ENCODE results near the gene LRP5. TPM values are rescaled to one million over a fixed set of nuclear protein-coding genes. Genes with fewer than 3 reads are reported as not detected.

Gene LRP5
- total and polyA plus RNA-seq, 2 experiments from 2014 or later: 26.9 to 51.1 TPM

DNA sequence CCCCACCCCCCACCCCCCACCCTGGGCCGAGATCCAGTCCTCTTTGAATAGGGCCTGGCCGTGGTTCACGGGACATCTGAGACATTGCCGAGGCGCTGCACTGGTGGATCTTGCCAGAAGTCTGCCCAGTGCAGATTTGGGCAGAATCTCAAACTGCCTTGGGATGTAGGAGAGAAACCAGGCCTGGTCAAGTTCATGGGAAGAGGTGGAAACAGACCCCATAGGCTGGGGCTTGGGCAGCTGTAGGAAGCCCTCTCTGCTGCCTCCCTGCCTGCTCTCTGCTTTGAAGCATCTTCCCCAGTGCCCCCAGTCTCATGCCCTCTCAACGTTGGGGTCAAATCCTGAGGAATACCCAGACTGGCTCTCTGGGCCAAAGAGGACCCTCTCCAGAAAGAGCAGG, 132.2 kb downstream of the LRP5 start:
- H3K36me3 Mint-ChIP-seq (ENCODE audit: low read depth): peaks cover 22% of the 10 kb centered on the region
- Histone ChIP-seq H3K27me3 (ENCODE audit: insufficient read depth) (no peaks in the 10 kb centered on the region), H3F3A (replicated peaks; ENCODE audit: low read depth) (no peaks in the 10 kb centered on the region), H3K27ac (ENCODE audit: low read depth) (no peak overlapping the region), H4K20me1 (replicated peaks; ENCODE audit: insufficient read depth) (no peaks in the 10 kb centered on the region), H3K4me3 (no peak overlapping the region), H3K79me2 (replicated peaks; ENCODE audit: insufficient read depth) (no peaks in the 10 kb centered on the region), H3K9me2 (ENCODE audit: insufficient read depth) (no peaks in the 10 kb centered on the region), H3K4me2 (no peak overlapping the region), H2AFZ (no peak overlapping the region), H3K36me3 (ENCODE audit: insufficient read depth) (no peaks in the 10 kb centered on the region; the same call in 1 of the 2 replicates), H3K4me1 (ENCODE audit: insufficient read depth) (peaks cover 16% of the 10 kb centered on the region)
- H3K27ac Mint-ChIP-seq: no peak overlapping the region
- H3K4me1 Mint-ChIP-seq: peaks cover 23% of the 10 kb centered on the region
- H3K27me3 Mint-ChIP-seq (ENCODE audit: insufficient read depth, low read depth, poor library complexity): peaks cover 6% of the 10 kb centered on the region
- H3K9me3 Mint-ChIP-seq: no peaks in the 10 kb centered on the region
- no peak overlapping the region for H3K4me3 Mint-ChIP-seq
- no peak for ATAC-seq
- no peak for DNase-seq (ENCODE audit: low spot score)
- TF ChIP-seq EZH2phosphoT487 (IDR thresholded peaks at IDR 0.05; ENCODE audit: unreplicated experiment) (no peak), CREB1 (CRISPR knock-in tag; IDR thresholded peaks at IDR 0.05; ENCODE audit: low read depth) (no peak), ZNF331 (CRISPR knock-in tag; IDR thresholded peaks at IDR 0.05; ENCODE audit: low read depth) (no peak), NANOG (IDR thresholded peaks at IDR 0.05; ENCODE audit: borderline replicate concordance) (no peak), EZH2 (IDR thresholded peaks at IDR 0.05; ENCODE audit: low read depth, unreplicated experiment) (no peak)

DNA sequence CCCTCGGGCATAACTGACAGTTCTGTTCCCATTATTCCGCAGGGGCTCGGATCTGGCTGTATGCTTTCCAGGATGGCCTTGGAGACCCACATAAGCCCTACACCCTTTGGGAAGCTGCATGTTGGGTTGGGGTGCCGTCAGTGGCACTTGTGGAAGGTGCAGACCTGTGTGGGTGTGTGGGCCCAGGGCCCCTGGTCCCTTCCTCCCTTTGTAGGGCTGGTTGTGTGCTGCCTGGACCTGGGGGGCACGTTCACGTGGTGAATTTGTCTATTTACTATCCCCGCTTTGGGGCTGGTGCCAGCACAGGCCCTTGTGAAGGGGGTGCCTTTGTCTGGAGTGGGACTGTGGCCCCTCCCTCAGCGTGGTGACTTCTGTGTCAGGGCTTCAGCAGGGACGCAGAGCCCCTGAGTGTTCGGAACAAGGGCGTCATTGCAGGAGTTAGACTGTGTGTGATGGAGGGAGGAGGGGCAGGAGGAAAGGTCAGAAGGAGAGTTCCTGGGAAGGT, 133.2 kb downstream of the LRP5 start:
- no peaks in the 10 kb centered on the region for H3F3A ChIP-seq (replicated peaks; ENCODE audit: low read depth)
- H3K4me2 ChIP-seq: no peak overlapping the region
- H4K20me1 ChIP-seq (replicated peaks; ENCODE audit: insufficient read depth): no peaks in the 10 kb centered on the region
- H3K4me3 ChIP-seq: no peak overlapping the region
- no peaks in the 10 kb centered on the region for H3K79me2 ChIP-seq (replicated peaks; ENCODE audit: insufficient read depth)
- no peaks in the 10 kb centered on the region for H3K9me2 ChIP-seq (ENCODE audit: insufficient read depth)
- Mint-ChIP-seq H3K27me3 (ENCODE audit: insufficient read depth, low read depth, poor library complexity) (peaks cover 8% of the 10 kb centered on the region), H3K36me3 (ENCODE audit: low read depth) (peaks cover 25% of the 10 kb centered on the region), H3K9me3 (no peaks in the 10 kb centered on the region), H3K27ac (no peak overlapping the region), H3K4me1 (peaks cover 15% of the 10 kb centered on the region), H3K4me3 (no peak overlapping the region)
- DNase-seq (ENCODE audit: low spot score): no peak
- no peaks in the 10 kb centered on the region; the same call in 1 of the 2 replicates for H3K36me3 ChIP-seq (ENCODE audit: insufficient read depth)
- H3K27me3 ChIP-seq (ENCODE audit: insufficient read depth): no peaks in the 10 kb centered on the region
- no peak overlapping the region for H3K27ac ChIP-seq (ENCODE audit: low read depth)
- H3K4me1 ChIP-seq (ENCODE audit: insufficient read depth): peaks cover 10% of the 10 kb centered on the region
- ATAC-seq: no peak
- no peak overlapping the region for H2AFZ ChIP-seq
- TF ChIP-seq JUNB (IDR thresholded peaks at IDR 0.05; ENCODE audit: unreplicated experiment) (no peak), ZNF114 (CRISPR knock-in tag; IDR thresholded peaks at IDR 0.05) (no peak), ETS1 (IDR thresholded peaks at IDR 0.05) (no peak), CREB1 (CRISPR knock-in tag; IDR thresholded peaks at IDR 0.05; ENCODE audit: low read depth) (no peak), STAT1 (IDR thresholded peaks at IDR 0.05; ENCODE audit: unreplicated experiment) (no peak), POLR2AphosphoS5 (IDR thresholded peaks at IDR 0.05; ENCODE audit: low read depth) (no peak), REST (IDR thresholded peaks at IDR 0.05; ENCODE audit: unreplicated experiment) (no peak), EZH2phosphoT487 (IDR thresholded peaks at IDR 0.05; ENCODE audit: unreplicated experiment) (no peak), ZNF331 (CRISPR knock-in tag; IDR thresholded peaks at IDR 0.05; ENCODE audit: low read depth) (no peak), ZNF462 (CRISPR knock-in tag; IDR thresholded peaks at IDR 0.05) (no peak)
